HG03432 (cell line): ENCODE data around the gene TC2N.
"Not testable (repeated sequence)": the region's sequence is repeated elsewhere in the genome, so short reads cannot be mapped to it uniquely, and the experiment has no call there.

Source experiments
- ATAC-seq: cut with Tn5 transposase; IDR thresholded peaks from one replicate; pipeline ENCODE4 v1.9.1; 2021; ENCODE audit warnings: mild to moderate bottlenecking, moderate library complexity; ENCODE audit not compliant: unreplicated experiment

TC2N gene

GRCh38 chr14:91835197-91835919 lies 32.0 kb downstream of the TC2N start:
- peak; percentile 17 for ATAC-seq

GRCh38 chr14:91834571-91834970 lies 32.8 kb downstream of the TC2N start:
- ATAC-seq = no peak

- ATAC-seq = no peak
Observed at GRCh38 chr14:91831337-91831736, 36.0 kb downstream of the TC2N start.

GRCh38 chr14:91830777-91831176 lies 36.6 kb downstream of the TC2N start:
- ATAC-seq = peak; percentile 84

GRCh38 chr14:91829511-91829910 lies 37.8 kb downstream of the TC2N start:
- no peak for ATAC-seq

GRCh38 chr14:91827746-91828145 lies 39.6 kb downstream of the TC2N start:
- ATAC-seq = no peak

- peak; percentile 77 for ATAC-seq
Observed at GRCh38 chr14:91817566-91818325, 49.6 kb downstream of the TC2N start.

- no peak for ATAC-seq
Observed at GRCh38 chr14:91814317-91814716, 53.0 kb downstream of the TC2N start.

- ATAC-seq = no peak
Observed at GRCh38 chr14:91810699-91811098, 56.6 kb downstream of the TC2N start.

- no peak for ATAC-seq
Observed at GRCh38 chr14:91806716-91807115, 60.6 kb downstream of the TC2N start.

GRCh38 chr14:91806094-91806493 lies 61.2 kb downstream of the TC2N start:
- ATAC-seq = not testable (repeated sequence)

- no peak for ATAC-seq
Observed at GRCh38 chr14:91805659-91806058, 61.7 kb downstream of the TC2N start.

- ATAC-seq = no peak
Observed at GRCh38 chr14:91801358-91801757, 66.0 kb downstream of the TC2N start.

GRCh38 chr14:91796617-91797347 lies 70.6 kb downstream of the TC2N start:
- no peak for ATAC-seq

- no peak for ATAC-seq
Observed at GRCh38 chr14:91793704-91794103, 73.6 kb downstream of the TC2N start.

GRCh38 chr14:91786188-91786587 lies 81.1 kb downstream of the TC2N start:
- no peak for ATAC-seq

- ATAC-seq = no peak
Observed at GRCh38 chr14:91780452-91780851, 86.9 kb downstream of the TC2N start.

- ATAC-seq = no peak
Observed at GRCh38 chr14:91778217-91778616, 89.1 kb downstream of the TC2N start.

GRCh38 chr14:91774140-91775096 lies 92.9 kb downstream of the TC2N start:
- ATAC-seq = no peak

- ATAC-seq = no peak
Observed at GRCh38 chr14:91770185-91770584, 97.2 kb downstream of the TC2N start.
